Measurements from ENCODE around the gene COG3. TPM values are rescaled to one million over a fixed set of nuclear protein-coding genes. Genes with fewer than 3 reads are reported as not detected.

Gene COG3
- total RNA-seq (2022; extraction: Qiagen RNA extraction; ENCODE audit: low read depth) = 8.8 to 15.8 TPM (median 14.7 TPM) in 5 replicates

GRCh38 chr13:45464687-45465453, at the start of gene COG3:
COG3 (plus strand) TSS chr13:45464939; CDS start chr13:45465037, 98 bp downstream.

GRCh38 chr13:45417790-45418534, 46.8 kb upstream of the COG3 start, which contains the start of gene SLC25A30:
SLC25A30 (minus strand) TSS chr13:45418373; CDS start chr13:45411425, 6,948 bp downstream.

Other genes starting within 250 kb of the COG3 start
- gene TPT1, start 123.8 kb upstream of the COG3 start, total RNA-seq (2022; extraction: Qiagen RNA extraction; ENCODE audit: low read depth) = 1,874 to 2,321 TPM (median 2,295 TPM) in 5 replicates
- gene SLC25A30, start 46.6 kb upstream of the COG3 start, total RNA-seq (2022; extraction: Qiagen RNA extraction; ENCODE audit: low read depth) = 6.7 to 11.9 TPM (median 8.6 TPM) in 5 replicates
- not detected in 5 replicates for gene ERICH6B, start 150.8 kb downstream of the COG3 start, total RNA-seq (2022; extraction: Qiagen RNA extraction; ENCODE audit: low read depth)
- gene CBY2, start 237.4 kb downstream of the COG3 start, total RNA-seq (2022; extraction: Qiagen RNA extraction; ENCODE audit: low read depth) = not detected in 5 replicates

Data from A549 treated with RU486 at 1 μM for 4 hours (cell line).